ENCODE data around the gene ATP6V1A. TPM values are rescaled to one million over a fixed set of nuclear protein-coding genes. Genes with fewer than 3 reads are reported as not detected.

The ATP6V1A gene
- total and polyA plus RNA-seq, 7 donors, result 15.0 to 34.6 (median 22.2) TPM

GRCh38 chr3:113719758-113720157, 27.1 kb upstream of the ATP6V1A start:
- intact Hi-C loops (cut with DNase I), result no loop called here
- no peaks in the 10 kb centered on the region for H3K27me3 ChIP-seq
- H3K4me1 ChIP-seq, result no peaks in the 10 kb centered on the region
- no peaks in the 10 kb centered on the region for H3K9me3 ChIP-seq
- WGBS, 2 donors, result 53 to 89% methylated on average over 2 of the region's 2 CpGs
- no peak overlapping the region for H3K4me3 ChIP-seq
- no peak for DNase-seq
- H3K27ac ChIP-seq, result no peak overlapping the region
- TF ChIP-seq POLR2A (IDR thresholded peaks at IDR 0.05), result no peak
- TF ChIP-seq EP300 (IDR thresholded peaks at IDR 0.05), result no peak
- TF ChIP-seq POLR2AphosphoS5 (IDR thresholded peaks at IDR 0.05), result no peak
- TF ChIP-seq CTCF (IDR thresholded peaks at IDR 0.05), result no peak
- H3K36me3 ChIP-seq, result peaks cover 0 to 53% (median 15%) of the 10 kb centered on the region in 4 donors

GRCh38 chr3:113721636-113722035, 25.2 kb upstream of the ATP6V1A start:
- peaks cover 0 to 6% (median under 1%) of the 10 kb centered on the region in 4 donors for H3K4me1 ChIP-seq
- WGBS, 2 donors, result 51 to 84% methylated on average over 3 of the region's 3 CpGs
- no peak for DNase-seq
- no peaks in the 10 kb centered on the region for H3K27me3 ChIP-seq
- peaks cover 0 to 53% (median 15%) of the 10 kb centered on the region in 4 donors for H3K36me3 ChIP-seq
- H3K9me3 ChIP-seq, result no peaks in the 10 kb centered on the region
- intact Hi-C loops (cut with DNase I), result no loop called here
- TF ChIP-seq CTCF (IDR thresholded peaks at IDR 0.05) (no peak), POLR2AphosphoS5 (IDR thresholded peaks at IDR 0.05) (no peak), POLR2A (IDR thresholded peaks at IDR 0.05) (no peak), EP300 (IDR thresholded peaks at IDR 0.05) (no peak)
- no peak overlapping the region for H3K4me3 ChIP-seq
- no peak overlapping the region for H3K27ac ChIP-seq

GRCh38 chr3:113728661-113729060, 18.2 kb upstream of the ATP6V1A start:
- no peak overlapping the region for H3K4me3 ChIP-seq
- DNase-seq, result no peak
- no peaks in the 10 kb centered on the region for H3K27me3 ChIP-seq
- WGBS, 2 donors, result 96 to 100% methylated on average over 2 of the region's 2 CpGs
- TF ChIP-seq POLR2A (IDR thresholded peaks at IDR 0.05) (no peak), CTCF (IDR thresholded peaks at IDR 0.05) (no peak), POLR2AphosphoS5 (IDR thresholded peaks at IDR 0.05) (no peak), EP300 (IDR thresholded peaks at IDR 0.05) (no peak)
- intact Hi-C loops (cut with DNase I), result no loop called here
- peaks cover 0 to 29% (median 14%) of the 10 kb centered on the region in 4 donors for H3K4me1 ChIP-seq
- H3K27ac ChIP-seq, result no peak overlapping the region
- H3K9me3 ChIP-seq, result no peaks in the 10 kb centered on the region
- H3K36me3 ChIP-seq, result no peaks in the 10 kb centered on the region

GRCh38 chr3:113730550-113730949, 16.3 kb upstream of the ATP6V1A start:
- Histone ChIP-seq H3K4me1 (peaks cover 0 to 28% (median 14%) of the 10 kb centered on the region in 4 donors), H3K27me3 (no peaks in the 10 kb centered on the region), H3K27ac (no peak overlapping the region), H3K36me3 (no peaks in the 10 kb centered on the region), H3K9me3 (no peaks in the 10 kb centered on the region), H3K4me3 (no peak overlapping the region)
- WGBS, 2 donors, result 92 to 94% methylated on average over 1 of the region's 1 CpG
- TF ChIP-seq CTCF (IDR thresholded peaks at IDR 0.05), result no peak
- DNase-seq, result no peak
- intact Hi-C loops (cut with DNase I), result loop anchor here (10.0 kb wide), 1 partner anchor 64 kb away; no protein-coding TSS in a partner anchor

GRCh38 chr3:113731694-113732093, 15.1 kb upstream of the ATP6V1A start:
- intact Hi-C loops (cut with DNase I), result loop anchor here (10.0 kb wide), 1 partner anchor 63 kb away; no protein-coding TSS in a partner anchor
- WGBS, 2 donors, result 73 to 74% methylated on average over 4 of the region's 4 CpGs
- peaks cover 0 to 31% (median 20%) of the 10 kb centered on the region in 4 donors for H3K4me1 ChIP-seq

More at GRCh38 chr3:113731694-113732093, 15.1 kb upstream of the ATP6V1A start:
- TF ChIP-seq POLR2AphosphoS5 (IDR thresholded peaks at IDR 0.05) (no peak), POLR2A (IDR thresholded peaks at IDR 0.05) (no peak), EP300 (IDR thresholded peaks at IDR 0.05) (no peak), CTCF (IDR thresholded peaks at IDR 0.05) (no peak)
- no peak for DNase-seq
- no peaks in the 10 kb centered on the region for H3K27me3 ChIP-seq
- no peak overlapping the region for H3K27ac ChIP-seq
- no peak overlapping the region for H3K4me3 ChIP-seq
- no peaks in the 10 kb centered on the region for H3K9me3 ChIP-seq
- no peaks in the 10 kb centered on the region for H3K36me3 ChIP-seq
